ENCODE measurements around the gene HFM1.
"Not testable (repeated sequence)": the region's sequence is repeated elsewhere in the genome, so short reads cannot be mapped to it uniquely, and the experiment has no call there.

HFM1 gene

DNA sequence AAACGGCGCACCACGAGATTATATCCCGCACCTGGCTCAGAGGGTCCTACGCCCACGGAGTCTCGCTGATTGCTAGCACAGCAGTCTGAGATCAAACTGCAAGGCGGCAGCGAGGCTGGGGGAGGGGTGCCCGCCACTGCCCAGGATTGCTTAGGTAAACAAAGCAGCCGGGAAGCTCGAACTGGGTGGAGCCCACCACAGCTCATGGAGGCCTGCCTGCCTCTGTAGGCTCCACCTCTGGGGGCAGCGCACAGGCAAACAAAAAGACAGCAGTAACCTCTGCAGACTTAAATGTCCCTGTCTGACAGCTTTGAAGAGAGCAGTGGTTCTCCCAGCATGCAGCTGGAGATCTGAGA is 117.7 kb downstream of the HFM1 start:
- H3K27me3 ChIP-seq (ENCODE audit: control insufficient read depth, insufficient read depth, low read length); H3K4me3 ChIP-seq (ENCODE audit: low read length); H3K36me3 ChIP-seq (ENCODE audit: insufficient read depth, low read length); H3K4me2 ChIP-seq (ENCODE audit: low read length); H3K9ac ChIP-seq (ENCODE audit: low read depth, low read length); H3K4me1 ChIP-seq (ENCODE audit: control insufficient read depth, insufficient read depth, low read length); H3K9me3 ChIP-seq (replicated peaks; ENCODE audit: low read length): not testable (repeated sequence)

DNA sequence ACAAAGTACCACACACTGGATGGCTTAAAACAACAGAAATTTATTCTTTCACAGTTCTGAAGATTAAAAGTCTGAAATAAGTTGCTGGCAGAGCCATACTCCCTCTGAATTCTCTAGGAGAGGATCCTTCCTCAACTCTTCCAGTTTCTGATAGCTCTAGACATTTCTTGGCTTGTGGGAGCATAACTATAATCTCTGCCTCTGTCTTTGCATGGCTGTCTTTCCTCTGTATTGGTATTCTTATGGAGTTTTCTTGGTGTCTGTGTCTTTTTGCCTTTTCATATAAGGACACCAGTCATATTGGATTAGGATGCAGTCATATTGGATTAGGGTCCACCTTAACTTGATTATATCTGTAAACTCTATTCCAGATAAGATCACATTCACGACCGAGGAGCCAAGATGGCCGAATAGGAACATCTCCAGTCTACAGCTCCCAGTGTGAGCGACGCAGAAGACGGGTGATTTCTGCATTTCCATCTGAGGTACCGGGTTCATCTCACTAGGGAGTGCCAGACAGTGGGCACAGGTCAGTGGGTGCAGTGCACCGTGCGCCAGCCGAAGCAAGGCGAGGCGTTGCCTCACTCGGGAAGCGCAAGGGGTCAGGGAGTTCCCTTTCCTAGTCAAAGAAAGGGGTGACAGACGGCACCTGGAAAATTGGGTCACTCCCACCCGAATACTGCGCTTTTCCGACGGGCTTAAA is 118.2 kb downstream of the HFM1 start:
- H3K9ac ChIP-seq (ENCODE audit: low read depth, low read length); H3K9me3 ChIP-seq (replicated peaks; ENCODE audit: low read length); H3K27me3 ChIP-seq (ENCODE audit: control insufficient read depth, insufficient read depth, low read length); H3K36me3 ChIP-seq (ENCODE audit: insufficient read depth, low read length); H3K4me3 ChIP-seq (ENCODE audit: low read length); H3K4me1 ChIP-seq (ENCODE audit: control insufficient read depth, insufficient read depth, low read length); H3K4me2 ChIP-seq (ENCODE audit: low read length): not testable (repeated sequence)

- no peaks in the 10 kb centered on the region for H3K36me3 ChIP-seq (ENCODE audit: insufficient read depth, low read length)
These were observed 121.3 kb downstream of the HFM1 start for GRCh38 chr1:91283421-91283726.

GRCh38 chr1:91282695-91283420 is 121.8 kb downstream of the HFM1 start:
- no peak overlapping the region for H3K9ac ChIP-seq (ENCODE audit: low read depth, low read length)
- H3K9me3 ChIP-seq (replicated peaks; ENCODE audit: low read length), result no peaks in the 10 kb centered on the region
- H3K4me2 ChIP-seq (ENCODE audit: low read length), result peak overlapping the region; percentile 38
- H3K27me3 ChIP-seq (ENCODE audit: control insufficient read depth, insufficient read depth, low read length), result no peaks in the 10 kb centered on the region
- no peaks in the 10 kb centered on the region for H3K36me3 ChIP-seq (ENCODE audit: insufficient read depth, low read length)
- H3K4me3 ChIP-seq (ENCODE audit: low read length), result no peak overlapping the region
- no peaks in the 10 kb centered on the region for H3K4me1 ChIP-seq (ENCODE audit: control insufficient read depth, insufficient read depth, low read length)

More at GRCh38 chr1:91283421-91283726, 121.3 kb downstream of the HFM1 start:
- Histone ChIP-seq H3K27me3 (ENCODE audit: control insufficient read depth, insufficient read depth, low read length) (no peaks in the 10 kb centered on the region), H3K4me3 (ENCODE audit: low read length) (no peak overlapping the region), H3K4me2 (ENCODE audit: low read length) (no peak overlapping the region), H3K4me1 (ENCODE audit: control insufficient read depth, insufficient read depth, low read length) (no peaks in the 10 kb centered on the region), H3K9ac (ENCODE audit: low read depth, low read length) (no peak overlapping the region), H3K9me3 (replicated peaks; ENCODE audit: low read length) (no peaks in the 10 kb centered on the region)

- no peaks in the 10 kb centered on the region for H3K4me1 ChIP-seq (ENCODE audit: control insufficient read depth, insufficient read depth, low read length)
- H3K9me3 ChIP-seq (replicated peaks; ENCODE audit: low read length), result no peaks in the 10 kb centered on the region
- H3K27me3 ChIP-seq (ENCODE audit: control insufficient read depth, insufficient read depth, low read length), result no peaks in the 10 kb centered on the region
- H3K4me2 ChIP-seq (ENCODE audit: low read length), result no peak overlapping the region
- no peaks in the 10 kb centered on the region for H3K36me3 ChIP-seq (ENCODE audit: insufficient read depth, low read length)
- no peak overlapping the region for H3K4me3 ChIP-seq (ENCODE audit: low read length)
- no peak overlapping the region for H3K9ac ChIP-seq (ENCODE audit: low read depth, low read length)
These were observed 122.9 kb downstream of the HFM1 start for GRCh38 chr1:91281782-91282181.

DNA sequence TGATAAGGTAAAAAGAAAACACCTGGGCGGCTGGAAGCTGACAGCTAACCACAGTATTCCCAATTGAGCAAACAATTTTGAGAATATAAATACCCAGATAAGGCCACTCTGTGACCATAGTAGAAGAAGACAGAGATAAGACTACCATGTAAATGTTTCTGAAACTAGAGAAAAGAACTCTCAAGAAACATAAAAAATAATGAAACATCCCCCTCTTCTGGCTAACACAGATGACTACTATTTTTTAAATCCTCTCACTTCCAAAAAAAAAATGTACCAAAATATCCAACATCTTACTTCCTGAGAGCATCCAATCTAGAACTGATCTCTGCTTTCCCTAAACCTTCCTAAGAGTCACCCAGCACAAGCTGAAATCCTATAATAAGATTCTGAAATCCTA is 125.9 kb downstream of the HFM1 start:
- Histone ChIP-seq H3K27me3 (ENCODE audit: control insufficient read depth, insufficient read depth, low read length) (no peaks in the 10 kb centered on the region), H3K9me3 (replicated peaks; ENCODE audit: low read length) (no peaks in the 10 kb centered on the region), H3K4me3 (ENCODE audit: low read length) (no peak overlapping the region), H3K4me1 (ENCODE audit: control insufficient read depth, insufficient read depth, low read length) (no peaks in the 10 kb centered on the region), H3K9ac (ENCODE audit: low read depth, low read length) (no peak overlapping the region), H3K36me3 (ENCODE audit: insufficient read depth, low read length) (no peaks in the 10 kb centered on the region), H3K4me2 (ENCODE audit: low read length) (no peak overlapping the region)

- Histone ChIP-seq H3K9ac (ENCODE audit: low read depth, low read length) (no peak overlapping the region), H3K36me3 (ENCODE audit: insufficient read depth, low read length) (no peaks in the 10 kb centered on the region), H3K27me3 (ENCODE audit: control insufficient read depth, insufficient read depth, low read length) (peaks cover 5% of the 10 kb centered on the region), H3K4me1 (ENCODE audit: control insufficient read depth, insufficient read depth, low read length) (no peaks in the 10 kb centered on the region), H3K4me2 (ENCODE audit: low read length) (no peak overlapping the region), H3K9me3 (replicated peaks; ENCODE audit: low read length) (no peaks in the 10 kb centered on the region), H3K4me3 (ENCODE audit: low read length) (no peak overlapping the region)
These were observed 130.8 kb downstream of the HFM1 start for GRCh38 chr1:91273875-91274274.

DNA sequence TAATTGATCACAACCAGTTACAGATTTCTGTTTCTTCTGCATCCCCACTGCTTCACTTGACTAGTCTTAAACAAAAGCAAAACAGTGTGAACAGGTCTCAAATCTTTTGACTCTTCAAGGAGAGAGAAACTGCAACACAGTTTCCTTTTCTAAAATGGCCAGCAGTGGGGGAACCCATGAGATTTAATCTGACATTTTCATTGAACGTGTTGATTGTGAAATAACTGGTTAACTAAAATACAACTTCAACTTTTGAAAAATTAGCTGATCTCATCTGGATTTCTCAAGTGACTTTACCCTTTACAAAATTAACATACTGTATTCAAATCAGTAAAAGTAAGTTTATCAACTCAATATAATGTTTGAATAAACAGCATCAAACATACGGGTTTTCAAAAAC is 143.0 kb downstream of the HFM1 start:
- Histone ChIP-seq H3K9ac (ENCODE audit: low read depth, low read length) (no peak overlapping the region), H3K4me3 (ENCODE audit: low read length) (no peak overlapping the region), H3K9me3 (replicated peaks; ENCODE audit: low read length) (no peaks in the 10 kb centered on the region)

GRCh38 chr1:91245435-91245834 is 159.2 kb downstream of the HFM1 start:
- no peak overlapping the region for H3K9ac ChIP-seq (ENCODE audit: low read depth, low read length)
- H3K4me2 ChIP-seq (ENCODE audit: low read length), result no peak overlapping the region
- H3K27me3 ChIP-seq (ENCODE audit: control insufficient read depth, insufficient read depth, low read length), result no peaks in the 10 kb centered on the region
- no peaks in the 10 kb centered on the region for H3K9me3 ChIP-seq (replicated peaks; ENCODE audit: low read length)
- no peaks in the 10 kb centered on the region for H3K36me3 ChIP-seq (ENCODE audit: insufficient read depth, low read length)
- H3K4me1 ChIP-seq (ENCODE audit: control insufficient read depth, insufficient read depth, low read length), result no peaks in the 10 kb centered on the region
- no peak overlapping the region for H3K4me3 ChIP-seq (ENCODE audit: low read length)

More for the DNA sequence above, 143.0 kb downstream of the HFM1 start:
- no peaks in the 10 kb centered on the region for H3K36me3 ChIP-seq (ENCODE audit: insufficient read depth, low read length)
- H3K4me2 ChIP-seq (ENCODE audit: low read length), result no peak overlapping the region
- H3K4me1 ChIP-seq (ENCODE audit: control insufficient read depth, insufficient read depth, low read length), result no peaks in the 10 kb centered on the region
- no peaks in the 10 kb centered on the region for H3K27me3 ChIP-seq (ENCODE audit: control insufficient read depth, insufficient read depth, low read length)

DNA sequence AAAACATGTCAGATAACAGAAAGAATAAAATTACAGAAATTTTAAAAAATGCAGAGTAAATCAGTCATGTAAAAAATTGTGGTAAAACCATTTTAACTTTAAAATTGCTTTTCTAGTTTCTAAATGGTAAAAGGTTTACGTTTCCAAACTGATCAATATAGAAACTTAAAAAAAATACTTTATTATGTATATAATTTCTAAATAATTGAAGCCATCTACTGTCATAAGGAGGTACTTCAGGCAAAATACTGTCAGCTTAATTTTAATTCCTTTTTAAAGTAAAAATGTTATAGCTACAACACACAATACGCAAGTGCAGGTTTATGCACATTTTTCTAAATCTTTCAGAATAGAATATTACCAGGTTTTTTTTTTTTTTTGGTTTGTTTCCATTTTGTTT is 159.9 kb downstream of the HFM1 start:
- no peak overlapping the region for H3K4me2 ChIP-seq (ENCODE audit: low read length)
- H3K9ac ChIP-seq (ENCODE audit: low read depth, low read length), result no peak overlapping the region
- no peaks in the 10 kb centered on the region for H3K27me3 ChIP-seq (ENCODE audit: control insufficient read depth, insufficient read depth, low read length)
- H3K9me3 ChIP-seq (replicated peaks; ENCODE audit: low read length), result no peaks in the 10 kb centered on the region
- H3K4me3 ChIP-seq (ENCODE audit: low read length), result no peak overlapping the region
- H3K36me3 ChIP-seq (ENCODE audit: insufficient read depth, low read length), result no peaks in the 10 kb centered on the region
- no peaks in the 10 kb centered on the region for H3K4me1 ChIP-seq (ENCODE audit: control insufficient read depth, insufficient read depth, low read length)

- Histone ChIP-seq H3K36me3 (ENCODE audit: insufficient read depth, low read length) (no peaks in the 10 kb centered on the region), H3K4me1 (ENCODE audit: control insufficient read depth, insufficient read depth, low read length) (no peaks in the 10 kb centered on the region), H3K4me3 (ENCODE audit: low read length) (no peak overlapping the region), H3K9me3 (replicated peaks; ENCODE audit: low read length) (no peaks in the 10 kb centered on the region), H3K9ac (ENCODE audit: low read depth, low read length) (no peak overlapping the region), H3K27me3 (ENCODE audit: control insufficient read depth, insufficient read depth, low read length) (no peaks in the 10 kb centered on the region), H3K4me2 (ENCODE audit: low read length) (no peak overlapping the region)
These were observed 161.5 kb downstream of the HFM1 start for GRCh38 chr1:91243171-91243570.

GRCh38 chr1:91234181-91234580 is 170.5 kb downstream of the HFM1 start:
- Histone ChIP-seq H3K9ac (ENCODE audit: low read depth, low read length) (no peak overlapping the region), H3K9me3 (replicated peaks; ENCODE audit: low read length) (no peaks in the 10 kb centered on the region), H3K4me2 (ENCODE audit: low read length) (no peak overlapping the region), H3K4me3 (ENCODE audit: low read length) (no peak overlapping the region), H3K36me3 (ENCODE audit: insufficient read depth, low read length) (no peaks in the 10 kb centered on the region), H3K4me1 (ENCODE audit: control insufficient read depth, insufficient read depth, low read length) (no peaks in the 10 kb centered on the region), H3K27me3 (ENCODE audit: control insufficient read depth, insufficient read depth, low read length) (no peaks in the 10 kb centered on the region)

Measured in skeletal muscle satellite cell (primary cell).